Stimulated activated CD4-positive, alpha-beta T cell treated with anti-CD3 and anti-CD28 coated beads, TNF-alpha, amount 100 ng/mL, for 1 hour (primary cell): ENCODE results near the gene CALN1.
"Not testable (repeated sequence)": the region's sequence is repeated elsewhere in the genome, so short reads cannot be mapped to it uniquely, and the experiment has no call there.

Experiments
- DNase-seq, 3 donors: peaks; one replicate each; pipeline ENCODE4 v3.0.0-alpha.2; 2020; ENCODE audit warnings: low read depth in 3 of 3, low spot score in 1 of 3

Gene CALN1

DNA sequence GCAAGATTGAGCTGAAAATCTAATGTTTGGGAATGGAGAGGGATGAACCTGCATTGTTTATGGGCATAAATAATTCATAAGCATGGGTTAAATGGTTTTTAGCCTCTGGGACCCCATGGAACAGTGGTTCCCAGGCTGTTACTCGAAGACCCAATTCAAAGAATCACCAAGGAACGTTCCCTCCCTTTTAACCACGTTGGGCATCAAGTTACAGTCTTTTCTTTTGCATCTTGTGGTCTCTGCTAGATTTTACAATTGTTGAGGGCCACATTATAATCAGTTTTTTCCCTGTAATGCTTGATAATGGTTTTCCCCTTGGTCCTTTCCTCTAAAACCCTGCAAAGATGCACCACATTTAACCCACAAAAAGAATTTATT is 2.5 kb downstream of the CALN1 start:
- no peak for DNase-seq

DNA sequence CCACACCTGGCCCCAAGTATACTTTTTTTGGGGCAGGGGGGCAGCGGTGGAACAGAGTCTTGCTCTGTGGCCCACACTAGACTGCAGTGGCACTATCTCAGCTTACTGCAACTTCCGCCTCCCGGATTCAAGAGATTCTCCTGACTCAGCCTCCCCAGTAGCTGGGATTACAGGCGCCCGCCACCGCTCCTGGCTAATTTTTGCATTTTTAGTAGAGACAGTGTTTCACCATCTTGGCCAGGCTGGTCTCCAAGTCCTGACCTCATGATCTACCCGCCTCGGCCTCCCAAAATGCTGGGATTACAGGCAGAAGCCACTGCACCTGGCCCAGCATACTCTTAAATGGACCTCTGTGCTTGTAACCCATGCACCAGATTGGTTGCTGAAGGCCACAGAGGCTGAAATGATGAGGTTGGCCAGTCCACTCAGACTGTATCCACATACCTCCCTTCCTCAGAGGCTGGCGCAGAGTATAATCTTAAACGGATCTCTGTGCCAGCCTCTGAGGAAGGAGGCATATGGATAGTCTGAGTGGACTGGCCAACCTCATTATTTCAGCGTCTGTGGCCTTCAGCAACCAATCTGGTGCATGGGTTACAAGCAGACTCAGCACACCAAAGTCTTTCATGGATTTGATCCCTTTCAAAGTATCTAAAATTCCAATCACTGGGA is 3.0 kb downstream of the CALN1 start:
- DNase-seq = no peak

DNA sequence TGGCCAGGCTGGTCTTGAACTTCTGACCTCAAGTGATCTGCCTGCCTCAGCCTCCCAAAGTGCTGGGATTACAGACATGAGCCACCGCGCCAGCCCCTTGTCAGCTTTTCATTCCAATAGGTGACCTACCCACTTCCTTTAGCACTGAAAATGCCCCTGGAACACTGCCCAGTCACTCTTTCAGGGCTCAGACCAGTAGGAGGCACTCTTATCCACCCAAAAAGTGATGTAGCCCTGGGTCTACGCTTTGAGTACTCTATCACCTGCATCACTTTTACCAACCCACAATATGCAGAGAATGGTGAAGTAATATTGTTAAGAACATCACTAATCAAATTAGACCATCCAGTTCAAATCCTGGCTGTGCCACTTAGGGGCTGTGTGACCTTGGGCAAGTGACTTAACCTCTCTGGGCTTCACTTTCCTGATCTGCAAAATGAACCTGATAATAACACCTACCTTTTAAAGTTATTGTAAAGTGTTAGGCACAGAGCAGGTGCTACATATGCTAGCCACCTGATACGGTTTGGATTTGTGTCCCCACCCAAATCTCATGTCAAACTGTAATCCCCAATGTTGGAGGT is 5.2 kb downstream of the CALN1 start:
- no peak for DNase-seq

DNA sequence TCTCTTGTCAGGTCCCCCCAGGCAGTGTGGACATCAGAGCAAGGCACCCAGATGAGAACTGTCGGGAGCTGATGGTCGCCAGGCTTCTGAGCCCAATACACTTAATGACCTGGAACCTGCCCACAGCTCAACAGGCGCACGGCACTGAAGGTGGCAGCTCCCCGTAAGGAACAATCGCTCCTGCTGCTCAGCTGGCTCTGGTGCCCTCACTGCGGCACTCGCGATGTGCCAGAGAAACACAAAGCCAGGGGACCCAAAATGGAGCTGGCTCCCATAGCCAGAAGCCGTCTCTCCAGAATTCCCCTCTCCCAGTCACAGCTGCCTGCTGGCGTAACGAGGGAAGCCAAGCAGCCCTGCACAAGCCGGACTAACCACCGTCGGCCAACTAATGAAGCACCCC is 6.3 kb downstream of the CALN1 start:
- DNase-seq = no peak

DNA sequence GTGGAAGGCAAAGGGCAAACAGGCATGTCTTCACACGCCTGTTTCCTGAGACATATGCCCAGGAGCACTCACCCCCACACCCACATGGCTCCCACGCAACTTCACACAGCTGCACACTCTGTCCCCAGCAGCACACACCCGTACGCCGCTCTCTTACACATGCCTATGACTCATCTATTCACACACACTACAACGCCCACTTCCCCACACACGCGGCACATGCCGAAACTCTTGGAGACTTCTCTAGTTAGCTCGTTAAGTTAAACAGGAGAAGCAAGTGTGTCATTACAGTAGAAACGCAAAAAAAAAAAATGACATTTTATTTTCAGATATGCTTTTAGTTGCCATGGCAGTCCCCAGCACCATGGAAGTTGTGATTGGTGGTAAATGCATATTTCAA is 6.7 kb downstream of the CALN1 start:
- no peak for DNase-seq

DNA sequence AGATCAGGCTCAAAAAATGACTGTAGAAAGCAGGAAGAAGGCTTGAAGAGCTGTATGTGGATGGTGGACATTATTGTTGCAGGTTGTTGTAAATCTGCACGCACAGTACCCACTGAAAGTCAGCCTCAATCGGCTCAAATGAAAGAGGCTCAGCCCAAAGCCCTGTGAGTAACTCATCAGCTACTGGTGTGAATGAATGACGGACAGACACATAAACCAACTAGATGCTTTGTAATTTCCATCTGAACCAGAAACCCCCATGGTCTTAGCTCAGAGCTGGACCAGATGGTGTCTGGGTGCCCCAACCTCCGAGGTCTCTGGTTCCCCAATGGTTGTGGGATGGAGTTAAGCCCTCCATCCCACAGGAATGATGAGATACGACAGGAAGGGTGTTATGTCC is 7.4 kb downstream of the CALN1 start:
- DNase-seq = no peak

DNA sequence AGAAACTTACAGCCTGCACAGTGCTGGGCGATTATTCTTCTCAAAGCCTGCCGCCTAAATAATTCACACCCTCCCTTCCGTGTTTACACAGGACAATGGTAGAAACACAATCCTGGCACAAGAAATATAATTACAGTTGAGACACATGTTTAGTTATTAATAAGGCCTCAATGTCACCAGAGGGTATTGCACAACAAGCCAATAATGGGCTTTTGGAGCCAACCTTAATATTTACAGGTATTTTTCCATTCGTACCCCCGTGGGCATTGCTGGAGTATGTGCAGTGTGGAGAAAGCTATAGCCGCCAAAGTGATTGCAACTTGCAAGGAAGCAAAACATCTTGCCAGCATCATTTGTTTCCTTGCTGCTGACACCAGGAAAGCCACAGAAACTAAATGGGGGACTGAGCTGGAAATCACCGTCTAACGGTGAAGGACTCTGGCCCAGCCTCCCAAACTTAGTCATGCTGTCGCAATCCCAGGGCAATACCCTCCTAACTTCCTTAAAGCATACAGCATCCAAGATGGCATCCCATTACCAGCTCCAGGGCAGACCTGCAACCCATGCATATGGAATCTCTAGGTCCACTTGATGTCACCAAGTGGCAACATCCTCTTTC is 8.6 kb downstream of the CALN1 start:
- DNase-seq = no peak

DNA sequence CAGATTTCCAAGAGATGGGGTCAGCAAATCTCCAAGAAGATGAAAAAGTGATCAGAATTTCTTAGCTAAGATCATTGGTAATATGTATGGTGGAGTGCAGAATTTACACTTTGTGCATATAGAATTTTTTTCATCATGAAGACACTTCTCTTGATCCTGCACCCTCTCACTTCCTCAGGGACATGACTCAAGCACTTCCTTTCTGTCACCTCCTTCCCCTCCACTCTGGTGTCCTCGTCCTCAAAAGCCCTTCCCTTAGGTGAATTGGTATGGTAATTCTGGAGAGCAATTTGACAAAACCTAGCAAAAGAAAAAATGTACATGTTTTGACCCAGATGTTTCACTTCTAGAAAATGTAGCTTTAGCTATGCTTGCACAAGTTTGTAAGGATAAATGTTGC is 18.1 kb downstream of the CALN1 start:
- no peak for DNase-seq

DNA sequence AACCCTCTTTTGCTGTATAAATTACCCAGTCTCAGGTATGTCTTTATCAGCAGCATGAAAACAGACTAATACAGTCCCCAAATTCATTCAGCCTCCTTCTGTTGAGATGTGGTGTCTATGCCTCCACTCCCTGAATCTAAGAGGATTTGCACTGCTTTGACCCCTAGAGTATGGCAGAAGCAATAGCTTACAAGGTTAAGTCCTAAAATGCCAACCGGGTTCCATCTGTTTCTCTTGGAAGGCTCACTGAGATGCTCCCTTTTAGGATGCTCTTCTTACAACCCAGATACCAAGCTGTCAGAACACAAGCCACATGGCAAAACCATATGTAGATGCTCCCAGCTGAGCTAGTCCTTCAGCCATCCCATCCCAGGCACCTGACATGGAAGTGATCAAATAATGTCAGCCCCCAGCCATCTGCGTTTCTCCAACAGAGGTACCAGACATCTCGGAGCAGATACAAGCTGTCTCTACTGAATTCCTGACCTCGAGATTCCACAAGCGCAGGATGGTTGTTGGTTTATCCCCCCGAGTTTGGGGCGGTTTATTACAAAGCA is 20.2 kb downstream of the CALN1 start:
- DNase-seq = no peak

DNA sequence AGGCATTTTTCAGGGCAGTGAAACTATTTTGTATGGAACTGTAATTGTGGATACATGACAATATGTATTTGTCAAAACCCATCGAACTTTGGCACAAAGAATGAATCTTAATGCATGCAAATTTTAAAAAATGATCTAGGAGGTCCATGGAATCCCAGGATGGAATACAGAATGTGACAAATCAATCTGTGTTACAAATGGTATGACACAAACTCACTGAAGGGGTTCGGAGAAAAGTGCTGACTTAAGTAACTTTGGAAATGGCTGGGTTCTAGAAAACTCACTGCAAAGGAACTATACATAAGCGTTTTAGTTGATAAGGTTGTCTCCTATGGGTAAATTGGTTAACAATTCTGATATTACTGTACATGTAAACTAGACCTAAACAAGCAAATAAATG is 26.0 kb downstream of the CALN1 start:
- DNase-seq = no peak

DNA sequence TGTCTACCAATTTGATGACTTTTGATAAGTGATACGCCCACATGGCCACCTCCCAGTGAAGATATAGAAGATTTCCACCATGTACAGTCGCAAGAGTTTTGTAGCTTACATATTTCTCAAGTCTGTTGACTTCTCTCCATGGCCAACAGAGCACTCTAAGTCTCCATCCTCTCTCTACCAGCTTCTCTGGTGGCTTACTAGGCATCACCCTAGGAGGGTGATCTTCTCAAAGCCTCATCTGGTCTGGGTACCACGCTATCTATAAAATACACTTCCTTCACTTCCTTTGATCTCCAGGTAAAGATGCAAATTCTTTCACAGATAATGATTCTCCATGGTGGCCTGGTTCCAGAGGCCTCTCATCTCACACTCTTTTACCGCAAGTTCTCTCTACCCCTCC is 49.9 kb downstream of the CALN1 start:
- no peak for DNase-seq

DNA sequence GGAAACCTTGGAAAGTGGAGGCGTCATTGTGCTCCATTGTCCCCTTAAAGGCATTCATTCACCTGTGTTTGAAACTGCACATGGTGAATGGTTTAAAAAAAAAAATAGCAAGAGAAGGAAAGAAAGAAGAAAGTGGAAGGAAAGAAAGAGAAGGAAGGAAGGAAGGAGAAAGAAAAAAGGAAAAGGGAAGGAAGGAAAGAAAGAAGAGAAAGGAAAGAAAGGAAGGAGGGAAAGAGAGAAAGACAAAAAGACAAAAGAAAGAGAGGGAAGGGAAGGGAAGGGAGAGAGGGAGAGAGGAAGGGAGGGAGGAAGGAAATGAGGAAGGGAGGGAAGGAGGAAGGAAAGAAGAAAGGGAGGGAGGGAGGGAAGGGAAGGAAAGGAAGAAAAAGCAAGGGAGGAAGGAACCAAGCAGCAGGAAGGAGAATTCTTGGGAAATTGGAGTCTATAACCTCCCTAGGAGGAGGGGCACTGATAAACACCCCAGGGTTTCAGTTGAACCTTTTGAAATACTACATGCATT is 66.9 kb downstream of the CALN1 start:
- no peak for DNase-seq

DNA sequence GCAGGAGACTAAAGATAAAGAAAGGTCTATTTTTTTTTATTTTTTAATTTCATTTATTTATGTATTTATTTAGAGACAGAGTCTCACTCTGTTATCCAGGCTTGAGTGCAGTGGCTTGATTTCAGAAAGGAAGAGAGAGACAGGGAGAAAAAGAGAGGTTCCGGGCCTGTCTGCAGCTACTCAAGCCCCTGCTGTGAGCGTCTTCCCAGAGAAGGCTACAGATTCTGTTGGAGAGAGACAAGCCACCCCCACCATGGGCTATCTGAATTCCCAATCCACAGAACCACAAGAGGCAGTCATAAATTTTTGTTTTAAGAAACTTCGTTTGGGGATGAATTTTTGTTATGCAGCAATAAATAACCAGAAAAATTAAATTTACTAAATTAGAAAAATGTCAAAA is 68.1 kb downstream of the CALN1 start:
- DNase-seq = no peak

DNA sequence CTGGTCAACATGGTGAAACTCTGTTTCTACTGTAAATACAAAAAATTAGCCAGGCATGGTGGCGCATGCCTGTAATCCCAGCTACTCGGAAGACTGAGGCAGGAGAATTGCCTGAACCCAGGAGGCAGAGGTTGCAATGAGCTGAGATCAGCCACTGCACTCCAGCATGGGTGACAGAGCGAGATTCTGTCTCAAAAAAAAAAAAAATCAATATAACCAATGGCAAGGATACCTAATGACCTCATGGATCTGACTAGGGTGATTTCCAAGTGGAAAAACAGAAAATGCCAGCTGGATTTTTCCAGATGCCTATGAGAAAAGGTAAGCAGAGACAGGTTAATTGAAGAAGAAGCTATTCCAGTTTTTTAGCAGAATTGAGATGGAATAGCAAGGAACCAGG is 68.8 kb downstream of the CALN1 start:
- not testable (repeated sequence) for DNase-seq

DNA sequence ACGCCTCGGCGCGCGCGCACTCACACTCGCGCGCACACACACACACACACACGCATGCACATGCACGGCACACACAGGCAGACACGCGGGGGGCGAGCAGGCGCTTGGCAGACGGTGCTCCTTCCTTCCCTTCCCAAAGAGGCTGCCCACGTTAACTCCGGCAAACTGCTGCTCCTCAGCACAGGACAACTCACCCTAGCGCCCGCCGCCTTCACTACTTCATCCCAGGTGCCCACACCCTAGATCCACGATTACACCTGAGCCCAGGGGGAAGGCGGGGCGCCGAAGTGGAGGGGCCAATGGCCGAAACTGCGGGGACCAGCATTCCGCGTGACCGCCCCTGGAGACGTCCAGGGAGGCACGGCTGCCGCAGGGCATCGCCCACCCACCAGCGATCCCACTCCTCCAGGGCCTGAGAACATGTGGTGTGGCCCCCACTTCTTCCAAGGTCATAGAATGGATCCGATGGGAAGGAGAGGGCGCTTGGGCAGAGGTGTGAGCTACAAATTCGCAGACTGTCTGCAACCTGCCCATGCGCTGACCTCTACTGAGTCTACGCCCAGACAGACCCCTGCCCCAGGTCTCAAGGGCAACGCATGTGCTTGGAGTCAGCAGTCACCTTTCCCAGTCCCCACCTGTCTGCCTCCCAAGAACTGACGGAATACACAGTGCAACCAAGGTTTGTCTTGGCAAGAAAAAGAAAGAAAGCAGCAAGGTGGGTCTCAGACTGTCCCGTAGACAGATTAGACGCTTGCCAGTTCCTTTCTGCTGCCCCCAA is 74.6 kb downstream of the CALN1 start:
- DNase-seq = no peak

DNA sequence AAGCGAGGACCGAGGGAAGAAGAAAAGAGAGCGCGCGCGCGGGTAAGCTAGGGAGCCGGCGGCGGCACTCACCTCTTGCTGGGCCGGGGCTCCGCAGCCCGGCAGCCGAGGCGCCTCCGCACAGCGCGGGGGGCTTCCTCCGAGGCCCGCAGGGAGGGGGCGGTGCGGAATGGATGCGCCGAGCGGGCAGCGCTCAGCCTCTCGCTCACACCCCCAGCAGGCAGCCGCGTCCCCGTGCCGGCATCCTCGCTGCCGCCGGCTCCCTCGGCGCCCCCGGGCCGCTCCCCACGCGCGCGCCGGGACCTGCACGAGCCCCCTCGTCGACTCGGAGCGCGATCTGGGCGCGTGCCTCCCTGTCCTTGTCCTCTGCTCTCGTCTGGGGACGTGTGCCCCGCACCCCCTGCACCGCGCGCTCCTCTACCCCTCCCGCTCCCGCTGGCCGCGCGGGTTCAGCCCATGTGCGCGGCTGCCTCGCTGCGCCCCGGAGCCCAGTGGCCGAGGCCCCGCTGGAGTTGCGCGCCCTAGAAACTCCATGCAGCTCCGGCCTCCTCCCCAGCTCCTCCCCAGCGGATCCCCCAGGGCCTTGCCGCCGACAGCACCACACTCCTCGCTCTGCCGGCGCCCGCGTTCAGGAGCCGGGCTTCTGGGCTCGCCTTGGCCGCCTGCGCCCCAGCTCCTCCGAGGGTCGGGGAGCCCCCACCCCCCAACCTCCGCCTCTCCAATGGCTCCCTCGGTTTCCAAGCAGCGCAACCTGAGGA is 75.3 kb downstream of the CALN1 start:
- DNase-seq = no peak

DNA sequence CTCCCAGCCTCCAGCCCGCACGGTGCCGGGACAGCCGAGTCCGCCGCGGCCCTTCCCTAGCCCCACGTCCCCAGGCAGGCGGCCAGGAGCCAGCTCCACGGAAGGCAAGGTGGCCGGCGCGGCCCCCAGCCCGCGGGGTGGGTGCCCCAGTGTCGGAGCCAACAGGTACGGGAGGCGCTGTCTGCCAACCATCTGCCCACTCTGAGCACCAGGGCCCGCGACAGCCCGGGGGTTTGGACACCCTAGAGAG is 75.8 kb downstream of the CALN1 start:
- no peak for DNase-seq

DNA sequence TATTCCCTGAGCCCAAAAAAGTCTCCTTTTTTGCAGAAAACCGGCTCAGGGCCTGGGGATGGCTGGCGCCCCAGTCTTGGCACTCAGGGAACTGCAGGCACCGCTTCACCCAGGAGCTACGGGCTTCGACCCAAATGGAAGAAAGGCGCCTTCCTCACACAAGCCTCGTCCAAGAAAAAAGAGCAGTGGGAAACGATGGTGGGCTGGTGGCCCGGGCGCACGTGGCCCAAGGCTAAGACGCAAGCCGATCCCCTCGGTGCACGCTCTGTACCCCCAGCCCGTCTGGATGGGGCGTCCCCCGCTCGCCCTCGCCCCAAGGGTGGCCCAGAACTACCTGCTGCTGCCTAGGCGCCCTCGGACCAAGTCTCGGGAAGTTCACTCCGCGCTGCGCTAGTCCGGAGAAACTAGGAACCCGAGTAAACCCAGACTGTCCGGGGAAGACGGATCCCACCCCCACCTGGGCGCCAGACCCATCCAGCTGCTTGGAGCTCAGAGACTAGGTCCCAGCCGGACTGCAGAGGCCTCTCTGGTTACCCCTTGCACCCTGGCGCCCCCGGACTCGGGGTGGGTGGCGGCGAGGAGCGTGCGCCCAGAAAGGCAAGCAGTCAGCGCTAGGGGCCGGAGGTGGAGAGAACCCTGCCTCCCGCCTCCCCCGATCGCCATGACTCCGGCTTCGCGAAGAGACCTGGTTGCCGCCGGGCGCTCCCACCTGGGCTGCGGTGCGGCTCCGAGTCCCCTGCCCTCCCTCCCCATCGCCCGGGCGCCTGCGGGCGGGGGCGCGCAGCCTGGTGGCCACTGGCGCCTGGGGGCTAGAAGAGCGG is 76.4 kb downstream of the CALN1 start:
- DNase-seq = no peak

DNA sequence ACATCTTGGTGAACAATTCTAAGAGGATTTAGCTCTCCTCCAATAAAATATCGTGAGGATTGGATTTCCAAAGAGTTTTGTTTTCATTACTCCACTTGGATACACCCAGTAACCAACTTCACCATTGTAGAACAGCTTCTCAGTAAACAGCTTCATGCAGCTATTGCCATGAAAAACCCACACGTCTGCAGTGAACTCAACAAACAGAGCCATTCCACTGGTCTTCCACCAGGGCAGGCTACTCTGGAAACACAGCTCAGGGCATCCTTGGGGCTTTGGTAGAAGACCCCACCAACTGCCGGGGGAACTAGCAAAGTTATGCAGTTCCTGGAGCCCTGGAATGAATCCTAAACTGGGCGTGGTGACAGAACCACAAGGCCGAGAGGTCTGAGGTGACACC is 77.4 kb downstream of the CALN1 start:
- no peak for DNase-seq

DNA sequence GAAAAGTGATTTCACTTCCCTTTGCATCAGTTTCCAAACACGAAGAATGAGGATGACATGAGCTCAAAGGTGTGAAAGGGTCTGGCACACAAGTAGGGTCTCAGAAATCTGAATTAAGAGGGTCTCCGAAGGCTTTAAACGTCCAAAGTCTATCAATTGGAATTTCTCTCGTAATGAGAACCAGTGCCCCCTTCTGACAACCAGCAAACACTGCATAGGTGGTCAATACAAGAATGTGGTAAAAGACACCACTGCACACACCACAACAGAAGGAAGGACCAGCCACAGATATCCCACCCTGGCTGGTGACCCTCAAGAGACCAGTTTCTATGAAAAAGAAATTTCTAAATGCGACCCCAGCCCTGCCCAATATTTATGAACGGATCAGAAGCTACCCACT is 78.1 kb downstream of the CALN1 start:
- DNase-seq = no peak
